IPS-15b (cell line): ENCODE measurements around the gene TRIM40.
"Not testable (repeated sequence)": the region's sequence is repeated elsewhere in the genome, so short reads cannot be mapped to it uniquely, and the experiment has no call there.

Experiments used
- H3K27me3 ChIP-seq: one replicate; pipeline ENCODE4 v1.6.1; 2013; ENCODE audit warnings: low read length; ENCODE audit not compliant: control insufficient read depth, insufficient read depth
- H3K36me3 ChIP-seq: one replicate; pipeline ENCODE4 v1.6.1; 2013; ENCODE audit warnings: low read length; ENCODE audit not compliant: control insufficient read depth, insufficient read depth
- H3K4me1 ChIP-seq: one replicate; pipeline ENCODE4 v1.6.1; 2013; ENCODE audit warnings: mild to moderate bottlenecking, low read length; ENCODE audit not compliant: control insufficient read depth, insufficient read depth
- H3K4me3 ChIP-seq: one replicate; pipeline ENCODE4 v1.5.1; 2013; ENCODE audit warnings: low read depth, low read length
- H3K9ac ChIP-seq: one replicate; pipeline ENCODE4 v1.6.1; 2013; ENCODE audit warnings: low read depth, mild to moderate bottlenecking, low read length
- H3K9me3 ChIP-seq: one replicate; pipeline ENCODE4 v1.6.1; 2013; ENCODE audit warnings: mild to moderate bottlenecking, low read length; ENCODE audit not compliant: control insufficient read depth, insufficient read depth

The TRIM40 gene

DNA sequence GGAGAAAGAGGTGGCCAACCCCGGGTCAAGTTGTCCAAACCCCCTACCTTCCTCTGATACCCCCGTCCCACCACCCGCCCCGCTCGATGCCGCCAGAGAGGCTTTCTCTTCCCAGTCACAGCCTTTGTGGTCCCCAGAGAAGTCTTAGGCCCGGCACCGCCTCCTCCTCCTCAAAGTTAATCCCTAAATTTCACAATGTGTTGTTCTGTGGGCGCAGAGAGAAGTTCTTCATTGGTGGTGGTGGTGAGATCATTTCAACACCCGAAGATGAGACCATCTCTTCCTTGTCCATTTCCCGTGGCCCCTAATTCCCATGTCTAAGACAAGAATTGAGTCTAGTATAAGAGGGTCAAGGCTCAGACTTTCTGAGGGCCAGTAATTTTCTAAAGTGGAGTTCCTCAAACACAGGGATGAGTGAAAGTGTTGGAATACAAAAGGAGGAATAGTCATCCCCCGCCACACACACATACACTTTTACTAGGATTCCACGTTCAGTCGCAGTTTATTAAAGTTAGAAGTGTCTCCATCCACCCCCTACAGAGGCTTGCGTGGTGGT lies 33.4 kb upstream of the TRIM40 start:
- H3K27me3 ChIP-seq: peaks cover 81% of the 10 kb centered on the region

DNA sequence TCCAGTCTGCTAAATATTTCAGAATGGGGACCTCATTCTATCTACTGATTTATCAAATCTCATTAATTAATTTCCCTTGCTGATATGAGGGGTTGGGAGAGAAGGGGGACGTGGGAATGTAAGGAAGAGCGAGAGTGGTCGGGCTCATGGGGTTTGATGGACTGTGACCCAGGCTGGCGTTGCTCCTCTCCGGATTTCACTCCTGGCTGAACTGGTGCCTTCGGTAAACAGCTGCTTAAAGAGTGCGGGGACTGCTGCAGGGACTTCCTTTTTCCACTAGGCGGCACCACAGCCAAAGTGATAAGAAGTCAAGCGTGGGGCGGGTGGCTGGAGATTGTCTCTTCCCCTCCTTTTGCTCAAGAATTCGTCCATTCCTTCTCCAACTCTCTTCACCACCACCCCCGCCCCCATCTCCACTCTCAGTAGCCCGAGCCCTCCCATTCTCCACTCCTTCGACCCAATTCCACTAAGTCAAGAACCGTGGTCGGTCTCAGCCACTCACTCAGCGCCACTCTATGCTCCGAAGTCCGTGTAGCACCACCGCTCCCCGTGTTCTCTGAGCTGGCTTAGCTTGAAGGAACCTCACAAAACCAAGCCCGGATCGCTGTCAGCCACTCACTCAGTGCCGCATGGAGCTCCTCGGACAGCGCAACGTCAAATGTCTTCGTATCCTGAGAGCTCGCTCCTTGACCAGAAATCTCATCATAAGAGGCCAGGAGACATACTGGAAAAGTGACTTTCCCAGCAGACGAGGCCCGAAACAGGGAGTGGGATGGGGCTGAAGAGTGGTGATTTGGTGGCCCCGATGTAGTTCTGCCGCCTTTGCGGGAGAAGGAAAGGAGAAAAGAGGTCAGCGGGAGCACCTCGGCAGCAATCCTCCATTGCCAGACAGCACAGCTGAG lies 32.7 kb upstream of the TRIM40 start:
- no peaks in the 10 kb centered on the region for H3K9me3 ChIP-seq
- H3K9ac ChIP-seq: no peak overlapping the region
- H3K4me3 ChIP-seq: peak overlapping the region; percentile 74
- H3K36me3 ChIP-seq: no peaks in the 10 kb centered on the region
- H3K4me1 ChIP-seq: peaks cover 7% of the 10 kb centered on the region
- H3K27me3 ChIP-seq: peaks cover 79% of the 10 kb centered on the region

More for the DNA sequence above, 33.4 kb upstream of the TRIM40 start:
- H3K9ac ChIP-seq: no peak overlapping the region
- peak overlapping the region; percentile 47 for H3K4me3 ChIP-seq
- H3K9me3 ChIP-seq: no peaks in the 10 kb centered on the region
- no peaks in the 10 kb centered on the region for H3K36me3 ChIP-seq
- peaks cover 7% of the 10 kb centered on the region for H3K4me1 ChIP-seq

GRCh38 chr6:30103872-30104179 lies 32.1 kb upstream of the TRIM40 start:
- Histone ChIP-seq H3K36me3 (no peaks in the 10 kb centered on the region), H3K9ac (no peak overlapping the region), H3K4me1 (peaks cover 7% of the 10 kb centered on the region), H3K4me3 (peak overlapping the region; percentile 74), H3K9me3 (no peaks in the 10 kb centered on the region), H3K27me3 (peaks cover 76% of the 10 kb centered on the region)

- Histone ChIP-seq H3K4me1 (peaks cover 7% of the 10 kb centered on the region), H3K27me3 (peaks cover 69% of the 10 kb centered on the region), H3K36me3 (no peaks in the 10 kb centered on the region), H3K4me3 (no peak overlapping the region), H3K9ac (no peak overlapping the region), H3K9me3 (no peaks in the 10 kb centered on the region)
These were observed 31.3 kb upstream of the TRIM40 start for GRCh38 chr6:30104661-30105060.

GRCh38 chr6:30111266-30111856 lies 24.6 kb upstream of the TRIM40 start:
- peaks cover 52% of the 10 kb centered on the region for H3K27me3 ChIP-seq
- H3K36me3 ChIP-seq: no peaks in the 10 kb centered on the region
- no peaks in the 10 kb centered on the region for H3K4me1 ChIP-seq
- no peaks in the 10 kb centered on the region for H3K9me3 ChIP-seq
- H3K9ac ChIP-seq: no peak overlapping the region
- no peak overlapping the region for H3K4me3 ChIP-seq

- H3K4me3 ChIP-seq: no peak overlapping the region
- H3K9me3 ChIP-seq: no peaks in the 10 kb centered on the region
- no peaks in the 10 kb centered on the region for H3K4me1 ChIP-seq
- no peaks in the 10 kb centered on the region for H3K36me3 ChIP-seq
- H3K27me3 ChIP-seq: peaks cover 51% of the 10 kb centered on the region
- no peak overlapping the region for H3K9ac ChIP-seq
These were observed 23.4 kb upstream of the TRIM40 start for GRCh38 chr6:30112402-30112994.

DNA sequence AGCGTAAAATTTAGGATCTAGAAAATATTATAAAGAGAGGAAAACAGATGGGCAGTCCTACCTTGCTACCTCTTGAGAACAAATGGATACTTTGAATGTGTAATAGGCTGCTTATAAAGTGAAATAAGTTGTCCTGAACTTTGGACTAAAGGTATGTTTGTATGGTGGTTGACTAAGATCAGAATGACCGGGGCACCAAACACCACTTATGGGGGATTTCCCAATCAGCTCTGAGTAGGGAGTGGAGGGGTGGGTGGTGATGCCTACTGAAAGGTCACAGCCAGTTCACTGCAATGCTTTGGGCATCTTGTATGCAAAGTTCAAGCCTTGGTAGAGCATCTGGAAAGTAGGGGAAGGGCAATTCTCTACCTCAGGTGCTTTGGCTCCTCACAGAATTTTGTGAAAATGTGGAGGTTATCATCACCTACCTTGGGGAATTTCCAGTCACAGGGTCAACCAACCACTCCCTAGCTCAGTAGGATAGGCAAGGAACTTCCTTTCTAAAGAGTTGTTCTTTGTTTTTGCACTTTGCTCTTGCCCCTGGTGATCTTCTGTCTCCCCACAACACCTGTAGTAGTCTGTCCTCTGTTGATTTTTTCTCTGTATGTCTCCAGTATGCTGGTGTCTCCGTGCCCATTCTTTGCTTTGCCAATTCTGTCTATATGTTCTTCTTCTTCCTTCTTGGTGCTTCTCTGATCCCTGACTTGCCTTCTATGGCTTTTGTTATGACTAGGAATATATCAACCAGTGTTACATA lies 22.8 kb upstream of the TRIM40 start, which contains the start of gene TRIM31:
TRIM31 (minus strand) TSS at position 88 of the 757 bp plus-strand sequence. CDS start 285 bp downstream, outside the sequence.
- H3K36me3 ChIP-seq: no peaks in the 10 kb centered on the region
- H3K4me1 ChIP-seq: no peaks in the 10 kb centered on the region
- no peak within 1 kb of the TSS for H3K4me3 ChIP-seq
- no peaks in the 10 kb centered on the region for H3K9me3 ChIP-seq
- H3K27me3 ChIP-seq: peaks cover 46% of the 10 kb centered on the region
- no peak within 1 kb of the TSS for H3K9ac ChIP-seq

DNA sequence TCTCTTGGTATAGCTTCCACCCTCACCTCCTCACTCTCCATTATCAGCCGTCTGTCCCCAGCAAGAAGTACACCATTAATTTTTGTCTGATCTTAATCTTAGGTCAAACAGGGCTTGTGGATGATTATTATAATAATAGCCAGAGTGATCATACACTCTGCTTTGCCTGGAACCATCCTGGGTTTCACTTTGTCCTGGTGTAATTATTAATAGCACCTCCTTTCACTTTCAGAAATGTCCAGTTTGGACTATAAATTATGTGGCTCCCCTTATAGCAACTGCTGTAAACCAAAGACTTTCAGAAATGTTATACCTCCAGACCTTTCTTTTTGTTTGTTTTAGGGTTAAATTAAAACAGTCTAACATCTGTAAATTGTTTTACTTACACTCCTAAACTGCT lies 22.1 kb upstream of the TRIM40 start:
- H3K4me3 ChIP-seq: no peak overlapping the region
- H3K9me3 ChIP-seq: no peaks in the 10 kb centered on the region
- no peak overlapping the region for H3K9ac ChIP-seq
- H3K4me1 ChIP-seq: no peaks in the 10 kb centered on the region
- no peaks in the 10 kb centered on the region for H3K36me3 ChIP-seq
- peaks cover 42% of the 10 kb centered on the region for H3K27me3 ChIP-seq

DNA sequence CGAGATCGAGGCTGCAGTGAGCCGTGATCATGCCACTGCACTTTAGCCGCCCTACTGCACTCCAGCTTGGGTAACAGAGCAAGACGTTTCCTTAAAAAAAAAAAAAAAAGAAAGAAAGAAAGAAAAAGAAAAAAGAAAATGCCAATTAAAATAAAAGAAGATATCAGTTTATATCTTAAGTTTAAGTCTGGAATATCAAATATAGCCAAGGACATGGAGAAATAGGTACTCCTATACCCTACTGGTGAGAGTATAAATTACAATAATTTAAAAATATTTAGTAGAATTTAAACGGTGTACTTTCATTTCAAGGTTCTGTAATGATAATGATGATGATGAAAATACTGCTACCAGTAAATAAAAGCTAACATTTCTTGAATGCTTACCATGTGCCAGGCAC lies 19.2 kb upstream of the TRIM40 start:
- no peaks in the 10 kb centered on the region for H3K9me3 ChIP-seq
- peaks cover 28% of the 10 kb centered on the region for H3K27me3 ChIP-seq
- H3K4me3 ChIP-seq: no peak overlapping the region
- H3K4me1 ChIP-seq: no peaks in the 10 kb centered on the region
- no peaks in the 10 kb centered on the region for H3K36me3 ChIP-seq
- no peak overlapping the region for H3K9ac ChIP-seq

- H3K4me1 ChIP-seq, H3K27me3 ChIP-seq, H3K9ac ChIP-seq, H3K9me3 ChIP-seq, H3K4me3 ChIP-seq, H3K36me3 ChIP-seq: not testable (repeated sequence)
These were observed 17.2 kb upstream of the TRIM40 start for GRCh38 chr6:30118691-30119090.
